H1 (cell line): ENCODE data around the gene SEL1L2. TPM values are rescaled to one million over a fixed set of nuclear protein-coding genes. Genes with fewer than 3 reads are reported as not detected.
A peak's percentile ranks its signal among the peaks of the same experiment; 100 is the strongest.

Source experiments
- BRCA1 ChIP-seq: IDR thresholded peaks from 2 replicates; pipeline ENCODE4 v1.6.1; 2012; ENCODE audit warnings: low read depth, low read length, improper control_type of control experiment
- CBX5 ChIP-seq: fragments of 300-800, 300-1000 bp; sonication (generic); IDR thresholded peaks from 2 replicates; pipeline ENCODE4 v1.7.1; 2016; ENCODE audit warnings: antibody characterized with exemption, low read length, low read depth
- CBX8 ChIP-seq: fragments of 300-800, 300-1000 bp; sonication (generic); IDR thresholded peaks from 2 replicates; pipeline ENCODE4 v1.7.1; 2016; ENCODE audit warnings: low read depth, low read length, borderline replicate concordance
- GTF2F1 ChIP-seq: IDR thresholded peaks from 2 replicates; pipeline ENCODE4 v1.6.1; 2012; ENCODE audit warnings: low read depth, low read length, improper control_type of control experiment, borderline replicate concordance
- MAX ChIP-seq: IDR thresholded peaks from 2 replicates; pipeline ENCODE4 v1.6.1; 2012; ENCODE audit warnings: inconsistent platforms
- RFX5 ChIP-seq: IDR thresholded peaks from 2 replicates; pipeline ENCODE4 v1.6.1; 2011; ENCODE audit warnings: low read depth, low read length, improper control_type of control experiment, borderline replicate concordance
- SIRT6 ChIP-seq: IDR thresholded peaks from one replicate; pipeline ENCODE4 v1.7.1; 2012; ENCODE audit warnings: low read length, inconsistent platforms
- SP1 ChIP-seq: IDR thresholded peaks from 2 replicates; pipeline ENCODE4 v1.6.1; 2011; ENCODE audit warnings: low read depth, low read length
- SP2 ChIP-seq: IDR thresholded peaks from 2 replicates; pipeline ENCODE4 v1.6.1; 2012; ENCODE audit warnings: mild to moderate bottlenecking, low read length, inconsistent platforms
- YY1 ChIP-seq: IDR thresholded peaks from 2 replicates; pipeline ENCODE4 v1.6.1; 2011; ENCODE audit warnings: low read depth, mild to moderate bottlenecking, low read length
- polyA plus RNA-seq, 7 experiments: library from polyadenylated mRNA; depleted of rRNA in 3 of 7; stranded (reverse) in 5 of 7; unstranded in 2 of 7; fragments of >200 nt in 5 of 7; fragments of 200-250 nt in 2 of 7; gene quantifications; 1 replicate in 5 of 7; 2 replicates in 1 of 7; 4 replicates in 1 of 7; pipeline versions ENCODE4 v1.2.1 to v1.2.3, GENCODE V29; 2011 to 2013; ENCODE audit warnings: missing spikeins in 2 of 7, mixed read lengths in 2 of 7
- total RNA-seq: library from RNA; stranded (reverse); fragmentation: NEBNext Ultra II Directional; extraction: Animal tissue kit (Norgen Biotek cat#: 25700); gene quantifications from 2 replicates; pipeline ENCODE4 v1.2.1, GENCODE V29; 2021
- TF ChIP-seq, protein P1 (sequence below): IDR thresholded peaks from 2 replicates; pipeline ENCODE4 v1.6.1; 2011; ENCODE audit warnings: low read depth, mild to moderate bottlenecking, low read length; ENCODE audit not compliant: insufficient read depth
- TF ChIP-seq, protein P2 (sequence below), 3 experiments: IDR thresholded peaks; 1 replicate in 2 of 3; 2 replicates in 1 of 3; pipeline versions ENCODE4 v1.5.1 to v1.6.1; 2011; ENCODE audit warnings: low read length in 3 of 3, mild to moderate bottlenecking in 3 of 3, inconsistent platforms in 2 of 3, low read depth in 1 of 3, moderate library complexity in 1 of 3; ENCODE audit not compliant: insufficient read depth in 1 of 3; ENCODE audit errors: control extremely low read depth in 1 of 3
- TF ChIP-seq, protein P3 (sequence below): IDR thresholded peaks from 2 replicates; pipeline ENCODE4 v1.6.1; 2012; ENCODE audit warnings: low read length, inconsistent platforms

Gene SEL1L2
- total and polyA plus RNA-seq, 2 of the 8 experiments (the other 6 are each of a cell fraction or from before 2014, with no cell fraction given), result not detected

DNA sequence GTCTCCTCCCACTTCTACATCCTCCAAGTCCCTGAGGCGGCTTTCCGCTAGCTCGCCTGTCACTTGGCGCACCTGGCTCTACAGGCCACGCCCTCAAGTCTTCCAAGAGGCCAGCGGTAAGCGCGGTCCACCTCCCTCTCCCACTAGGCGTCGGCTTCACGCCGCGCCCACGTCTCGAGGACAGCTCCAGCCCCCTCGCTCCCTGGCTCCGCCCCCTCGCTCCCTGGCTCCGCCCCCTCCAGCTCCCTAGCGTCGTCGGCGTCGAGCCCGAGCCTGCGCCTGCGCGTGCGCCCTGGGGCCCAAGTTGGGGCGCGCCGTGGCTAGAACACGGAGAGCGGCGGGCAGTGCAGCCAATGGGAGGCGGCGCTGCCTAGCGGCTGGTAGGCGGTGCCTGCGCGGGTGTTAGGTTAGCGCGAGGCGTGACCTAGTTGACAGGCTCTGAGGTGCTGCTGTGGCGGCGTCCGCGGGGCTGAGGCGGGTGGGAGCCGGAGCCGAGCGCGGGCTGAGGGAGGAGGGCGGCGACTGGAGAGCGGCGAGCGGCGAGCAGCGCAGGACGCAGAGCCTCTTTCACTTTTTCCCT is 4.8 kb upstream of the SEL1L2 start, which contains the start of gene MACROD2 (continued):
- TF ChIP-seq, protein P1, sequence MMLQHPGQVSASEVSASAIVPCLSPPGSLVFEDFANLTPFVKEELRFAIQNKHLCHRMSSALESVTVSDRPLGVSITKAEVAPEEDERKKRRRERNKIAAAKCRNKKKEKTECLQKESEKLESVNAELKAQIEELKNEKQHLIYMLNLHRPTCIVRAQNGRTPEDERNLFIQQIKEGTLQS, result no peak
- TF ChIP-seq CBX8 (no peak), SIRT6 (no peak), GTF2F1 (no peak), SP2 (peak; percentile 36; the same call in 1 of the 2 replicates), MAX (peak; percentile 75), BRCA1 (no peak), RFX5 (no peak), SP1 (no peak), YY1 (no peak), CBX5 (no peak)
- TF ChIP-seq, protein P2, sequence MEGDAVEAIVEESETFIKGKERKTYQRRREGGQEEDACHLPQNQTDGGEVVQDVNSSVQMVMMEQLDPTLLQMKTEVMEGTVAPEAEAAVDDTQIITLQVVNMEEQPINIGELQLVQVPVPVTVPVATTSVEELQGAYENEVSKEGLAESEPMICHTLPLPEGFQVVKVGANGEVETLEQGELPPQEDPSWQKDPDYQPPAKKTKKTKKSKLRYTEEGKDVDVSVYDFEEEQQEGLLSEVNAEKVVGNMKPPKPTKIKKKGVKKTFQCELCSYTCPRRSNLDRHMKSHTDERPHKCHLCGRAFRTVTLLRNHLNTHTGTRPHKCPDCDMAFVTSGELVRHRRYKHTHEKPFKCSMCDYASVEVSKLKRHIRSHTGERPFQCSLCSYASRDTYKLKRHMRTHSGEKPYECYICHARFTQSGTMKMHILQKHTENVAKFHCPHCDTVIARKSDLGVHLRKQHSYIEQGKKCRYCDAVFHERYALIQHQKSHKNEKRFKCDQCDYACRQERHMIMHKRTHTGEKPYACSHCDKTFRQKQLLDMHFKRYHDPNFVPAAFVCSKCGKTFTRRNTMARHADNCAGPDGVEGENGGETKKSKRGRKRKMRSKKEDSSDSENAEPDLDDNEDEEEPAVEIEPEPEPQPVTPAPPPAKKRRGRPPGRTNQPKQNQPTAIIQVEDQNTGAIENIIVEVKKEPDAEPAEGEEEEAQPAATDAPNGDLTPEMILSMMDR (IDR thresholded peaks at IDR 0.05; ENCODE audit: control extremely low read depth in 1 of 3, insufficient read depth in 1 of 3, low read depth in 1 of 3, low read length in 3 of 3), result no peak
- TF ChIP-seq, protein P3, sequence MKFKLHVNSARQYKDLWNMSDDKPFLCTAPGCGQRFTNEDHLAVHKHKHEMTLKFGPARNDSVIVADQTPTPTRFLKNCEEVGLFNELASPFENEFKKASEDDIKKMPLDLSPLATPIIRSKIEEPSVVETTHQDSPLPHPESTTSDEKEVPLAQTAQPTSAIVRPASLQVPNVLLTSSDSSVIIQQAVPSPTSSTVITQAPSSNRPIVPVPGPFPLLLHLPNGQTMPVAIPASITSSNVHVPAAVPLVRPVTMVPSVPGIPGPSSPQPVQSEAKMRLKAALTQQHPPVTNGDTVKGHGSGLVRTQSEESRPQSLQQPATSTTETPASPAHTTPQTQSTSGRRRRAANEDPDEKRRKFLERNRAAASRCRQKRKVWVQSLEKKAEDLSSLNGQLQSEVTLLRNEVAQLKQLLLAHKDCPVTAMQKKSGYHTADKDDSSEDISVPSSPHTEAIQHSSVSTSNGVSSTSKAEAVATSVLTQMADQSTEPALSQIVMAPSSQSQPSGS, result no peak
